Panc1 (cell line): Measurements from ENCODE around the gene LURAP1L.

Experiments
- POLR2AphosphoS5 ChIP-seq: IDR thresholded peaks from 2 replicates; pipeline ENCODE4 v1.6.1; 2012; ENCODE audit warnings: mild to moderate bottlenecking, low read depth, low read length, moderate library complexity
- REST ChIP-seq, 2 experiments: IDR thresholded peaks; 2 replicates each; pipeline ENCODE4 v1.6.1; 2011 to 2012; ENCODE audit warnings: low read depth in 2 of 2, control low read depth in 1 of 2, low read length in 1 of 2, mild to moderate bottlenecking in 1 of 2, moderate library complexity in 1 of 2; ENCODE audit not compliant: insufficient read depth in 1 of 2
- TF ChIP-seq, protein P1 (sequence below): fragments of 450-650 bp; IDR thresholded peaks from 2 replicates; pipeline ENCODE4 v1.5.1; 2017; ENCODE audit warnings: mild to moderate bottlenecking

GRCh38 chr9:12801187-12801586, 26.4 kb downstream of the LURAP1L start:
- TF ChIP-seq, protein P1, sequence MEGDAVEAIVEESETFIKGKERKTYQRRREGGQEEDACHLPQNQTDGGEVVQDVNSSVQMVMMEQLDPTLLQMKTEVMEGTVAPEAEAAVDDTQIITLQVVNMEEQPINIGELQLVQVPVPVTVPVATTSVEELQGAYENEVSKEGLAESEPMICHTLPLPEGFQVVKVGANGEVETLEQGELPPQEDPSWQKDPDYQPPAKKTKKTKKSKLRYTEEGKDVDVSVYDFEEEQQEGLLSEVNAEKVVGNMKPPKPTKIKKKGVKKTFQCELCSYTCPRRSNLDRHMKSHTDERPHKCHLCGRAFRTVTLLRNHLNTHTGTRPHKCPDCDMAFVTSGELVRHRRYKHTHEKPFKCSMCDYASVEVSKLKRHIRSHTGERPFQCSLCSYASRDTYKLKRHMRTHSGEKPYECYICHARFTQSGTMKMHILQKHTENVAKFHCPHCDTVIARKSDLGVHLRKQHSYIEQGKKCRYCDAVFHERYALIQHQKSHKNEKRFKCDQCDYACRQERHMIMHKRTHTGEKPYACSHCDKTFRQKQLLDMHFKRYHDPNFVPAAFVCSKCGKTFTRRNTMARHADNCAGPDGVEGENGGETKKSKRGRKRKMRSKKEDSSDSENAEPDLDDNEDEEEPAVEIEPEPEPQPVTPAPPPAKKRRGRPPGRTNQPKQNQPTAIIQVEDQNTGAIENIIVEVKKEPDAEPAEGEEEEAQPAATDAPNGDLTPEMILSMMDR: no peak
- TF ChIP-seq POLR2AphosphoS5 (no peak), REST (IDR thresholded peaks at IDR 0.05; ENCODE audit: insufficient read depth in 1 of 2, low read depth in 2 of 2, low read length in 1 of 2) (no peak)
